Activated CD4-positive, alpha-beta T cell treated with anti-CD3 and anti-CD28 coated beads for 36 hours (primary cell): ENCODE data around the gene PLCB4. TPM values are rescaled to one million over a fixed set of nuclear protein-coding genes. Genes with fewer than 3 reads are reported as not detected.

Experiments used
- ATAC-seq: fragments of 200-7000 bp; cut with Tn5 transposase; one replicate; pipeline ENCODE4 v1.10.0; 2021; ENCODE audit warnings: mild to moderate bottlenecking, moderate library complexity
- CTCF ChIA-PET: fragments of 350-600 bp; sonication (Branson Sonifier 250); formaldehyde crosslinking; loops from one replicate; lab custom pipeline; 2021; ENCODE audit warnings: antibody characterized with exemption; lab: Charles Lee
- POLR2A ChIA-PET: fragments of 350-600 bp; sonication (Branson Sonifier 250); formaldehyde crosslinking; loops from one replicate; lab custom pipeline; 2021; ENCODE audit warnings: antibody characterized with exemption, inconsistent platforms; lab: Charles Lee
- DNase-seq: peaks from one replicate; pipeline ENCODE4 v3.0.0-alpha.2; 2020
- H3K27ac Mint-ChIP-seq: one replicate; pipeline ENCODE4 v1.8.0; 2021; ENCODE audit warnings: mixed read lengths
- H3K27me3 Mint-ChIP-seq: one replicate; pipeline ENCODE4 v1.8.0; 2021; ENCODE audit warnings: mixed read lengths
- H3K36me3 Mint-ChIP-seq: one replicate; pipeline ENCODE4 v1.8.0; 2021; ENCODE audit warnings: low read depth, mixed read lengths
- H3K4me1 Mint-ChIP-seq: one replicate; pipeline ENCODE4 v1.8.0; 2021; ENCODE audit warnings: mixed read lengths
- H3K4me3 Mint-ChIP-seq: one replicate; pipeline ENCODE4 v1.8.0; 2021; ENCODE audit warnings: mild to moderate bottlenecking, moderate library complexity, mixed read lengths
- H3K9me3 Mint-ChIP-seq: one replicate; pipeline ENCODE4 v1.8.0; 2021; ENCODE audit warnings: low read depth, mixed read lengths
- intact Hi-C, 2 experiments: fragments of 100-400 bp; cut with DNase I in 1 of 2; cut with micrococcal nuclease in 1 of 2; formaldehyde crosslinking; loops; one replicate each; pipeline versions ENCODE4 v1.14.2 to v1.15.1; 2022 to 2024; cut with DNase I, micrococcal nuclease
- total RNA-seq, 2 experiments: library from RNA; stranded (reverse); gene quantifications; one replicate each; pipeline ENCODE4 v1.2.3, GENCODE V29; 2021

PLCB4 gene
- total RNA-seq, 2 experiments from 2014 or later, result 0.02 TPM; not detected in 1

DNA sequence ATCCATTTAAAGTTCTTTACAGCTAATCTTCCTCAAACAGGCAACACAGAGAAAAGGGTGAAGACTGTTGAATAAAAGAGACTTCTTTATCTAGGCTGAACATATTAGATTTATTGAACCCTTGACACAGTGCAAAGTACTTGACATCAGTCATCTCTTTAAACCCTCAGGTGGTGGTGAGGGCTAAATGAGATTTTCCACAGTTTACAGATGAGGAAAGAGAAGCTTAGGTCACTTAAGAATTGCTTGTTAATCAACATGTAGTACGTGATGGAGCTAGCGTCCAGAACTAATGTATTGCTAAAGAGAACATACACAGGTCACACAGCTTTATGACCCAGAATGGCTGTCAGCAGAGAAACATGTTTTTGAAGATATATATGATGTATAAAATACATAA lies 252.1 kb downstream of the PLCB4 start:
- intact Hi-C loops, result no loop called here
- H3K4me3 Mint-ChIP-seq, result no peak overlapping the region
- CTCF ChIA-PET, result interaction anchor here (0.7 kb wide), 1 partner anchor 135 kb away, joined by 3 read pairs; no protein-coding TSS in a partner anchor
- no peaks in the 10 kb centered on the region for H3K9me3 Mint-ChIP-seq
- H3K27me3 Mint-ChIP-seq, result no peaks in the 10 kb centered on the region
- ATAC-seq (no peak), DNase-seq (no peak)
- no peaks in the 10 kb centered on the region for H3K36me3 Mint-ChIP-seq
- H3K27ac Mint-ChIP-seq, result no peak overlapping the region
- H3K4me1 Mint-ChIP-seq, result no peaks in the 10 kb centered on the region
- POLR2A ChIA-PET, result no interaction called here

GRCh38 chr20:9322661-9323060 lies 253.8 kb downstream of the PLCB4 start:
- Mint-ChIP-seq H3K27ac (no peak overlapping the region), H3K9me3 (no peaks in the 10 kb centered on the region)
- POLR2A ChIA-PET, result no interaction called here

GRCh38 chr20:9323622-9324021 lies 254.7 kb downstream of the PLCB4 start:
- Mint-ChIP-seq H3K36me3 (no peaks in the 10 kb centered on the region), H3K9me3 (no peaks in the 10 kb centered on the region), H3K27ac (no peak overlapping the region), H3K4me1 (no peaks in the 10 kb centered on the region), H3K27me3 (no peaks in the 10 kb centered on the region), H3K4me3 (no peak overlapping the region)
- ATAC-seq (no peak), DNase-seq (peak; percentile 9)
- ChIA-PET CTCF (no interaction called here), POLR2A (no interaction called here)
- intact Hi-C loops, result no loop called here

More at GRCh38 chr20:9322661-9323060, 253.8 kb downstream of the PLCB4 start:
- Mint-ChIP-seq H3K27me3 (no peaks in the 10 kb centered on the region), H3K4me1 (no peaks in the 10 kb centered on the region), H3K36me3 (no peaks in the 10 kb centered on the region), H3K4me3 (no peak overlapping the region)
- intact Hi-C loops, result no loop called here
- DNase-seq, result no peak
- ATAC-seq, result no peak
- CTCF ChIA-PET, result no interaction called here

GRCh38 chr20:9329355-9330101 lies 260.6 kb downstream of the PLCB4 start:
- Mint-ChIP-seq H3K4me1 (no peaks in the 10 kb centered on the region), H3K9me3 (no peaks in the 10 kb centered on the region), H3K27me3 (no peaks in the 10 kb centered on the region), H3K27ac (no peak overlapping the region), H3K4me3 (no peak overlapping the region), H3K36me3 (no peaks in the 10 kb centered on the region)
- POLR2A ChIA-PET, result no interaction called here
- ATAC-seq, result no peak
- DNase-seq, result no peak
- CTCF ChIA-PET, result interaction anchor here (0.6 kb wide), 1 partner anchor 279 kb away, joined by 3 read pairs; no protein-coding TSS in a partner anchor
- intact Hi-C loops, result no loop called here

- CTCF ChIA-PET, result no interaction called here
- intact Hi-C loops, result no loop called here
- H3K9me3 Mint-ChIP-seq, result no peaks in the 10 kb centered on the region
- H3K4me3 Mint-ChIP-seq, result no peak overlapping the region
- POLR2A ChIA-PET, result no interaction called here
- DNase-seq (no peak), ATAC-seq (no peak)
- H3K36me3 Mint-ChIP-seq, result no peaks in the 10 kb centered on the region
- H3K27ac Mint-ChIP-seq, result no peak overlapping the region
- H3K27me3 Mint-ChIP-seq, result no peaks in the 10 kb centered on the region
- no peaks in the 10 kb centered on the region for H3K4me1 Mint-ChIP-seq
These were observed 261.3 kb downstream of the PLCB4 start for GRCh38 chr20:9330151-9330550.

- no peak overlapping the region for H3K27ac Mint-ChIP-seq
- ChIA-PET CTCF (interaction anchor here (0.7 to 1.1 kb wide), 2 partner anchors 8 to 12 kb away, joined by 3 read pairs; no protein-coding TSS in a partner anchor), POLR2A (no interaction called here)
- H3K4me1 Mint-ChIP-seq, result no peaks in the 10 kb centered on the region
- H3K9me3 Mint-ChIP-seq, result no peaks in the 10 kb centered on the region
- H3K36me3 Mint-ChIP-seq, result no peaks in the 10 kb centered on the region
- ATAC-seq (no peak), DNase-seq (no peak)
- H3K27me3 Mint-ChIP-seq, result no peaks in the 10 kb centered on the region
- intact Hi-C loops, result no loop called here
- no peak overlapping the region for H3K4me3 Mint-ChIP-seq
These were observed 263.0 kb downstream of the PLCB4 start for GRCh38 chr20:9331707-9332435.

- no peaks in the 10 kb centered on the region for H3K9me3 Mint-ChIP-seq
- no peaks in the 10 kb centered on the region for H3K4me1 Mint-ChIP-seq
- DNase-seq, result no peak
- intact Hi-C loops, result loop anchor here in 1 of 2 experiments (1.0 kb wide), 1 partner anchor 9 kb away; no protein-coding TSS in a partner anchor
- no peak overlapping the region for H3K4me3 Mint-ChIP-seq
- ChIA-PET POLR2A (no interaction called here), CTCF (no interaction called here)
- no peaks in the 10 kb centered on the region for H3K36me3 Mint-ChIP-seq
- ATAC-seq, result no peak
- no peak overlapping the region for H3K27ac Mint-ChIP-seq
- no peaks in the 10 kb centered on the region for H3K27me3 Mint-ChIP-seq
These were observed 264.0 kb downstream of the PLCB4 start for GRCh38 chr20:9332791-9333479.

GRCh38 chr20:9334866-9335265 lies 266.0 kb downstream of the PLCB4 start:
- ATAC-seq, result no peak
- Mint-ChIP-seq H3K27me3 (no peaks in the 10 kb centered on the region), H3K27ac (no peak overlapping the region), H3K4me1 (no peaks in the 10 kb centered on the region), H3K9me3 (no peaks in the 10 kb centered on the region), H3K36me3 (no peaks in the 10 kb centered on the region), H3K4me3 (no peak overlapping the region)
- DNase-seq, result no peak
- intact Hi-C loops, result no loop called here
- ChIA-PET POLR2A (no interaction called here), CTCF (no interaction called here)

DNA sequence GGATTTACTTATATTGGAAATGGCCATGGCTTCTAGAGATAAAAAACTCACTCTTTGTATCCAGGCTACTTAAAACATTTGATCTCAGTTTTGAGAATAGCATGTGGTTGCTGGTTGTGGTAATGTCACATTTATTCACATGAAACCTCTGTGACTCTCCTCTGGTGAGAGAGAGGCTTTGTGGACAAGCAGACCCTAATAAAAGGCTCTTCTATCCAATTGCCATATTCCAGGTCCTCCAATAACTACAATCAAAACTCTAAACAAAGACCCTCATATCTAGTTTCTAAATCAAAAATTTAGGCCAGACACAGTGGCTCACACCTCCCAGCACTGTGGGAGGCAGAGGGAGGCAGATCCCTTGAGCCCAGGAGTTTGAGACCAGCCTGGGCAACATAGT lies 269.2 kb downstream of the PLCB4 start:
- H3K27me3 Mint-ChIP-seq, result no peaks in the 10 kb centered on the region

DNA sequence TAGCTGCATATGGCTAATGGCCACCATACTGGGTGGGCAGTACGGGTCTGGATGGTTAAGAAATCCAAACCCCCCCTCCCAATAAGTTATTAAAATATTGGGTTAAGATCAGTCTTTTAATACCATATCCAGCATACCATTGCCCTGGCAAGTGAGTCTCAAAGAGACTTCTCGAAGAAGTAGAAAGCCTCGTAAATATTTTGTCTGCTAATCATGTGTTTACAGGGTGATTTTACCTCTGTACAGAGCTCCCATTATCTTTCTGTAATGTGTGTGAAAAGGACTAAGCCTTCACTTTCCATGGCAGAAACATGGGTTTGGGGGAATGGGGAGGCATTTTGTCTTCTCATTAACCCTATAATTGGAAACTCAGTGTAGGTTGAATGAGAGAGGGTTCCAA lies 270.8 kb downstream of the PLCB4 start:
- no peak overlapping the region for H3K4me3 Mint-ChIP-seq
- H3K9me3 Mint-ChIP-seq, result no peaks in the 10 kb centered on the region
- DNase-seq (no peak), ATAC-seq (no peak)
- H3K4me1 Mint-ChIP-seq, result no peaks in the 10 kb centered on the region
- CTCF ChIA-PET, result interaction anchor here (0.7 kb wide), 1 partner anchor 9 kb away, joined by 3 read pairs; no protein-coding TSS in a partner anchor
- no peaks in the 10 kb centered on the region for H3K27me3 Mint-ChIP-seq
- POLR2A ChIA-PET, result no interaction called here
- no peak overlapping the region for H3K27ac Mint-ChIP-seq
- intact Hi-C loops, result no loop called here
- no peaks in the 10 kb centered on the region for H3K36me3 Mint-ChIP-seq

More for the DNA sequence above, 269.2 kb downstream of the PLCB4 start:
- no peak for ATAC-seq
- Mint-ChIP-seq H3K4me3 (no peak overlapping the region), H3K36me3 (no peaks in the 10 kb centered on the region), H3K4me1 (no peaks in the 10 kb centered on the region), H3K27ac (no peak overlapping the region), H3K9me3 (no peaks in the 10 kb centered on the region)
- CTCF ChIA-PET, result no interaction called here
- DNase-seq, result no peak
- POLR2A ChIA-PET, result no interaction called here
- intact Hi-C loops, result no loop called here

DNA sequence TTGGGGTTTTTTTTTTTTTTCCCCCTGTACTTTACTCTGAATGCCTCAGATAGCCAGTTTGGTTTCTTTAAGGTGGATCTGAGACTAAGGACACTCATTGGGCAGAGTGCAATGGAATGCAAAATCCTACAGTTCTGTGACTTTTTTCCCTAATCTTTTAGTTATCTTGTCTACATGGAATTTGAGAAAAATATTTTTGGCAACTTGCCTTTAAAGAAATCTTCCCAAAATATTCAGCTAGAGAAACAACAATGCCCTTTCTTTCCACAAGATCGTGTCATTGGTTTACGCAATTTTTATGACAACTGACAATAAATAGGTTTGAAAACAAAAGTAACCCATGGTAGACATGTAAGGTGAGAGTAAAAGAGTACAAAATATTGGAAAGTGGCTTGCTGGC lies 273.8 kb downstream of the PLCB4 start:
- Mint-ChIP-seq H3K9me3 (no peaks in the 10 kb centered on the region), H3K27ac (no peak overlapping the region), H3K36me3 (no peaks in the 10 kb centered on the region), H3K4me3 (no peak overlapping the region), H3K27me3 (no peaks in the 10 kb centered on the region), H3K4me1 (no peaks in the 10 kb centered on the region)
- ChIA-PET CTCF (no interaction called here), POLR2A (no interaction called here)
- ATAC-seq, result no peak
- no peak for DNase-seq
- intact Hi-C loops, result loop anchor here in 1 of 2 experiments (1.0 kb wide), 1 partner anchor 9 kb away; no protein-coding TSS in a partner anchor
